Erythroblast (primary cell): ENCODE measurements around the gene CRIP1.

ENCODE experiments used
- GATA1 ChIP-seq: IDR thresholded peaks from 2 replicates; pipeline ENCODE4 v1.6.1; 2011; ENCODE audit warnings: low read depth, mild to moderate bottlenecking, control low read depth, low read length, moderate library complexity
- POLR2A ChIP-seq: IDR thresholded peaks from 2 replicates; pipeline ENCODE4 v1.6.1; 2011; ENCODE audit warnings: mild to moderate bottlenecking, low read length

- no peak for TF ChIP-seq GATA1
- no peak for TF ChIP-seq POLR2A
These were observed 22.2 kb upstream of the CRIP1 start for GRCh38 chr14:105464501-105464900.
